Right lobe of liver (tissue), 4 donors: ENCODE data around the gene SLC4A5.

ENCODE experiments used
- POLR2A ChIP-seq: fragments of 450-650 bp; IDR thresholded peaks from one replicate; pipeline ENCODE4 v1.6.1; 2017; ENCODE audit warnings: antibody characterized with exemption, mild to moderate bottlenecking
- TF ChIP-seq, protein P1 (sequence below), 4 donors: fragments of 200-600 bp in 3 of 4; fragments of 450-650 bp in 1 of 4; IDR thresholded peaks; one replicate each; pipeline versions ENCODE4 v1.5.1 to v1.8.0; 2016 to 2022; ENCODE audit warnings: antibody characterized with exemption in 4 of 4, mild to moderate bottlenecking in 2 of 4
- donor health status: DM: no; HTN: no; CAD: no.
- donor health status: DM: no; HTN: no; CAD: no.
- donor health status: DM: no; HTN: yes; CAD: no.

DNA sequence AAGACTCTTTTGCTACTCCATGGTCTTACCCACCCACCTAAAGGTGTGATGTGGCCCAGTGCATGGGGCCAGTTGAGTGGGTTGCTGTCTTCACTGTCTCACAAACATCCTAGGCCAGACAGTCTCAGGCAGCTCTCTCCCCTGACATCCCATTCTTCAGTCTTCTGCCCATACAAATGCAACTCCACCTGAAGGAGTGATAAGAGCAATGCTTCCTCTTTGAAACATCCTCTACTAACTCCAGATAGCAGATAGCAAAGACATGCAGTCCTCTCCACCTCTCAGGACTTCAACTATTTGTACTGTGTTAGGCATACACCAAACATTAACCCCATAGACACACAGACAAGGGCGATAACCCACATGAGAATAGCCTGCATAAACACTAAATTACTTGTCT lies 73.5 kb downstream of the SLC4A5 start:
- TF ChIP-seq, protein P1, sequence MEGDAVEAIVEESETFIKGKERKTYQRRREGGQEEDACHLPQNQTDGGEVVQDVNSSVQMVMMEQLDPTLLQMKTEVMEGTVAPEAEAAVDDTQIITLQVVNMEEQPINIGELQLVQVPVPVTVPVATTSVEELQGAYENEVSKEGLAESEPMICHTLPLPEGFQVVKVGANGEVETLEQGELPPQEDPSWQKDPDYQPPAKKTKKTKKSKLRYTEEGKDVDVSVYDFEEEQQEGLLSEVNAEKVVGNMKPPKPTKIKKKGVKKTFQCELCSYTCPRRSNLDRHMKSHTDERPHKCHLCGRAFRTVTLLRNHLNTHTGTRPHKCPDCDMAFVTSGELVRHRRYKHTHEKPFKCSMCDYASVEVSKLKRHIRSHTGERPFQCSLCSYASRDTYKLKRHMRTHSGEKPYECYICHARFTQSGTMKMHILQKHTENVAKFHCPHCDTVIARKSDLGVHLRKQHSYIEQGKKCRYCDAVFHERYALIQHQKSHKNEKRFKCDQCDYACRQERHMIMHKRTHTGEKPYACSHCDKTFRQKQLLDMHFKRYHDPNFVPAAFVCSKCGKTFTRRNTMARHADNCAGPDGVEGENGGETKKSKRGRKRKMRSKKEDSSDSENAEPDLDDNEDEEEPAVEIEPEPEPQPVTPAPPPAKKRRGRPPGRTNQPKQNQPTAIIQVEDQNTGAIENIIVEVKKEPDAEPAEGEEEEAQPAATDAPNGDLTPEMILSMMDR (IDR thresholded peaks at IDR 0.05) = no peak
- no peak for TF ChIP-seq POLR2A
